GM18519 (cell line): ENCODE results near the gene MACF1.
"Not testable (repeated sequence)": the region's sequence is repeated elsewhere in the genome, so short reads cannot be mapped to it uniquely, and the experiment has no call there.

Source experiments
- ATAC-seq: cut with Tn5 transposase; IDR thresholded peaks from one replicate; pipeline ENCODE4 v1.9.1; 2021; ENCODE audit warnings: mild to moderate bottlenecking, moderate library complexity; ENCODE audit not compliant: unreplicated experiment, low FRiP score

MACF1 gene

DNA sequence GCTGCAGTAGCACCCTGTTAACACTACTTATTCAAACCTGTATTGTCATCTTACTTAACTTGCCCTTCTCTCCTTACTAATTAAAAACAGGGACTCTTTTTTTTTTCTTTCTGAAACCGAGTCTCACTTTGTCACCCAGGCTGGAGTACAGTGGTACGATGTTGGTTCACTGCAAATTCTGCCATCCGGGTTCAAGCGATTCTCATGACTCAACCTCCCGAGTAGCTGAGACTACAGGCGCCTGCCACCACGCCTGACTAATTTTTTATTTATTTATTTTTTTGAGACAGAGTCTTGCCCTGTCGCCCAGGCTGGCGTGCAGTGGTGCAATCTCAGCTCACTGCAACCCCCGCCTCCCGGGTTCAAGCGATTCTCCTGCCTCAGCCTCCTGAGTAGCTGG lies 3.9 kb downstream of the MACF1 start:
- ATAC-seq = not testable (repeated sequence)

DNA sequence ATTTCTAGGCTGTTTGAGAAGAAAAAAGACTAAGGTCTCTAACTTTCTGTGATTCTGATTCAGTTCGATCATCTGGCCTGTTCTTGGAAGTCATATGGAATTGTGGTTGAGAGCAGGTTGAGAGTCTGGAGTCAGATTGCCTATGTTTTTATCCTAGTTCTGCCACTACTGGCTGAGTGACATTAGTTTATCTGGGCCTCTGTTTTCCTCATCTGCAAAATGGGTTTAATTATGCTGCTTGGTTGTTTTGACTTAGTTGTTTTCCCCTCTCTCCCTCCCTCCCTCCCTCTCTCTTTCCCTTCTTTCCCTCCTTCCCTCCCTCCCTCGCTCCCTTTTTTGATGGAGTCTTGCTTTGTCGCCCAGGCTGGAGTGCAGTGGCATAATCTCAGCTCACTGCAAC lies 6.2 kb downstream of the MACF1 start:
- no peak for ATAC-seq

GRCh38 chr1:39212499-39212898 lies 8.0 kb downstream of the MACF1 start:
- no peak for ATAC-seq

DNA sequence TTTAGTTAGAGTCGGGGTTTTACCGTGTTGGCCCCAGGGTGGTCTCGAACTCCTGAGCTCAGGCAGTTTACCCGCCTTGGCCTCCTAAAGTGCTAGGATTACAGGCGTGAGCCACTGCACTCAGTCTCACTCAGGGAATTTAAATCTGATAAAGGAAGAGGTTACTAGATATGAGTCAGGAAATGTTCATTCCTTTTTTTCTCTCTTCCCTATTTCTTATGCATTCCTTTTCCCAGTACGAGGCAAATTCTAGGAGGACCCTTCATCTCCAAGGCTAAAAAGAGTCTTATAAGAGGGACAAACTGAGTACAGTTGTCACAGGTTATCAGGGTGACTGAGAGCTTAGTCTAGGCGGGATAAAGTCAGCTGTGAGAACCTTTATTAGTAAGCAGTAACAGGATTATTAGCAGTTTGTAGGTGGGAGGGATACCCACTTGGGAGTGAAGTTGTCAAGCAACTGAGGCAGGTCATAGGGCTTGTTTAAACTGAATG lies 9.1 kb downstream of the MACF1 start:
- ATAC-seq = no peak

GRCh38 chr1:39214021-39214713 lies 9.7 kb downstream of the MACF1 start:
- ATAC-seq = no peak

- ATAC-seq = no peak
Measured at GRCh38 chr1:39214714-39214997, 10.2 kb downstream of the MACF1 start.

DNA sequence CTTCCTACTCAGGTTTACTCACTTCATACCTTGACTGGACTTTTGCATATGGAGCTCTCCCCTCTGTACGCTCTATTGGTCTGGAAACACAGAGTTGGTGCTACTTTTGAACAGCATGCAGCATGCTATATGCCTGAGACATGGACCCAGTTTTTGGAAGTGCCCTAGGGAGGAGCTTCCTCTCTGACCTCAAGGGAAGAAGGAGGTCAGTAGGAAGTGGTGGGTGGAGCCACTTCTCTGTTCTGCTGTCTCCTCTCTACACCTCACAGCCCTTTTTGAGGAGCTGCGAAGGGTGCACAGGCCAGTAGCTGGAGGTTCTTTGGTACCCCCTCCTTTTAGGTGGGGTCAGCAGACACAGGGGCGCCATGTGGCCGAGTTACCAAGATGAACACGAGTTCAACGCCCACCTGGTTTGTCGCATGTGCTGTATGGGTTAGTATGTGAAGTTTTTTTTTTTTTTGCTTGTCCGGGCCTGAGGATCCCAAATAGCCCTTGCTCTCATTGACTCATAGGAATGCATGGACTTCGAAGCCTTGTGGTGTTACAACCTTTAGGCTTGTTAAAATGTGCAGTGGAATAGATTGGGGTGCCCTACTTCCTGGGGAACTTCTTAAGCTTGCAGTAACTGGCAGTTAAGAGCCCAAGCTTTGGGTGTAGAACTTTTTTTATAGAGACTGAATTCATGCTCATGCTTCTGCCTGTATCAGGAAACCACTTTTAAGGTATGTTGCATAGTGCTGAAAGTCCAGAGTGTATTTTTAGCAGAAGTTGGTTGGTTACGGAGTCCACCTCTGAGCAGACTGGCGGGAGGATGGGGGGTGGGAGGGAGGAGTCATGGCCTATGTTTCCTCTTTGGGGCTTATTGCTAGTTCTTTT lies 10.7 kb downstream of the MACF1 start:
- no peak for ATAC-seq

- ATAC-seq = no peak
Measured at GRCh38 chr1:39216771-39217170, 12.3 kb downstream of the MACF1 start.

GRCh38 chr1:39220891-39221870 lies 16.7 kb downstream of the MACF1 start:
- no peak for ATAC-seq

GRCh38 chr1:39224295-39224829 lies 19.9 kb downstream of the MACF1 start:
- ATAC-seq = no peak

DNA sequence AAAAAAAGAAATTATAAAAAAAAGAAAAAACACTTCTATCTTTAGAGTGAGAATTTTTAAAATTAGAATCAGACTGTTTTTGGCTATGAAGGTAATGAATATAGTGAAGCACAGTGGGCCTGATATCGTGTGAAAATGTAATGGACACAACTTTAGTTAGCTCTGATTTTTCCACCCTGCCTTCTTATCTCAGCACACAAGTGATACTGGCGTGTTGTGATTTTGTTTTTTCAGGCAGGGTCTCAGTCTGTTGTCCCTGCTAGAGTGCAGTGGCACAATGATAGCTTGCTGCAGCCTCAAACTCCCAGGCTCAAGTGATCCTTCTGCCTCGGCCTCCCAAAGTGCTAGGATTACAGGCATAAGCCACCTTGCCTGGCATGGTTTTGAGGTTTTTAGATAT lies 22.3 kb downstream of the MACF1 start:
- ATAC-seq = no peak

DNA sequence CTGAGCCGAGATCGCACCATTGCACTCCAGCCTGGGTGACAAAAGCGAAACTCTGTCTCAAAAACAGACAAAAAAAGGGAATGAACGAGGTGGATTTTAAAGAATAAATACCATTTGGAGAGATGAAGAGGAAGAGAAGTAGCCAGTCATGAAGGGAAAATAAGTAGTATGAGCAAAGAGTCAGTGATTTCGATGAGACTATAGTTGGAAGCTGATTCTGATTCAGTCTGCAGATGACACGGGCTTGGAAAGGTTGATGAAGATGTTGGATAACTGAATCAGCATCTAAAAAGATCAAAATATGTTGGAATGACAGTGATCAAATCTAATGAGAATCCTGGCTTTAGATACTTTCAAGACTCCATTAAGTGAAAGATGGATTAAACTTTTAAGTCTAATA lies 23.8 kb downstream of the MACF1 start:
- no peak for ATAC-seq

GRCh38 chr1:39229504-39229903 lies 25.0 kb downstream of the MACF1 start:
- ATAC-seq = no peak

DNA sequence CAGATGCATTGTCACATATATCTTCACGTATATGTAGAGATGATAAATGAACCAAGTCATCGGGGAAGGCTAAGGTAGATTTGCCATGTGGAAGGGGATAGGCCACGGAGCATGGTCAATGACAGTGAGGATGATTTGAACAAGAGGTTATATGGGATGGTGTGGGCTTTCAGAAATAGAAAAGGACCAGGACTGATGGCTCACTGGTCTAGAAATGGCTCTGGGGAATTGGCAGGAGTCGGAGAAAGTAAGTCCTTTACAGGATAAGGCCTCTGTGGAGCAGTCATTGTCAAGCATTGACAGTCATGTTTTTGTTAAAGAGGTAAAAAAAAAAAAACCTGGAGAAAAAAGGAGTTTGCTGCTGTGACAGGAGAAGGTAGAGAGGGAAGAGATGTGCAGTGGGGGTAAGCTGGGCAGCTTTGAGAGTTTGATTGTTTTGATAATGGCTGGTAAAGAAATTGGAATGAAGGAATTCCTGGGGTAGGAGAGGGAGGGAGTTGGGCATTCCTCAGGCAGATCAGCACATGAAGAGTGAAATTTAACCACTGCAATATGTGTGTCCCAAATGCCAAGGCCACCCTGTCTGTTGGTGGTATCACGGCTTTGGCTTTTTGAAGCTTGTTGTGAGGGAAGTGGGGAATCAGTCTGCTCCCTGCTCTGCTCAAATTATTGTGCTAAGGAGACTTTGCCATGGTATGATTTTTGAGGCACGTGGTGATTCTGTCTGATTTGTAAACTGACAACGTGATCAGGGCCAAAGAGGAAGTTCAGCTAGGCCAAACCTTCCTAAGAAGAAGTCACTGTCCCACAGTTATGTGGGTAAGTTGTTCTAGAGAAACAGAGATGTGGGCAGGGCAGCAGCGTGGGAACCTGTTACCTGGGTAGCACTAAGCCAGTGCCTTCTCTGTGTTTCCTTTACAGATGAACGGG lies 26.0 kb downstream of the MACF1 start:
- ATAC-seq = no peak

DNA sequence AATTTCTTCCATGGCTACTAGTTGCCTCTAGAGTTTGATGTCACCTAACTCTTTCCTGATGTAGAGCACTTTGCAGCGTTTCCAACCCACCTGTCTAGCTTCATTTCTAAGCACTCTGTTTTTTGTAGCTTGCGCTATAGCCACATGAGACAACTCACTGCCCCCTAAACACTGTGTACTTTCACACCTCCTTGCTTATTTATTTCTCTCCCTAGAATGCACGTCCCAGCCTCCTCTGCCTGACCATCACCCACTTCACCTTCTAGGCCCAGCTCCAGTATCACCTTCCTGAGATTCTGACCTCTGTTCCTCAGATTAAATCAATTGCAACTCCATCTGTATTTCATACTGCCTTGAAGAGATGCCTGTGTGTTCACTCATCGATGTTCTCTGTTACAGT lies 32.5 kb downstream of the MACF1 start:
- no peak for ATAC-seq

- no peak for ATAC-seq
Measured at GRCh38 chr1:39238476-39238875, 34.0 kb downstream of the MACF1 start.

DNA sequence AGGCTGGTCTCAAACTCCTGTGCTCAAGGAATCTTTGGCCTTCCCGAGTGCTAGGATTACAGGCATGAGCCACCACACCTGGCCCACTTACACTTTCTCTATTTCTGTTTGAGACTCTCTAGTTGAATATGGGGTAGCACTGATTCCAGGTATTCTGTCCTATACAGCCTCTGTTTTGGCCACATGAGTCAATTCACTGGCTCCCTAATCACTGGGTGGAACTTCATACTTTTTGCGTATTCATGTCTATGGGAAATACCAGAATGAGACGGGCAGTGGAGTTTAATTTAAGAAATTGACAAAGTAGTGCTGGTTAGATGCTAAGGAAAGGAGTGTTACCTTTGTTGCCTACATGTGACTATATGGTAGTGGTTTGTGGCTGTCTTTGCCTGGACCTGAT lies 35.5 kb downstream of the MACF1 start:
- ATAC-seq = no peak

- ATAC-seq = no peak
Measured at GRCh38 chr1:39243302-39243701, 38.8 kb downstream of the MACF1 start.

DNA sequence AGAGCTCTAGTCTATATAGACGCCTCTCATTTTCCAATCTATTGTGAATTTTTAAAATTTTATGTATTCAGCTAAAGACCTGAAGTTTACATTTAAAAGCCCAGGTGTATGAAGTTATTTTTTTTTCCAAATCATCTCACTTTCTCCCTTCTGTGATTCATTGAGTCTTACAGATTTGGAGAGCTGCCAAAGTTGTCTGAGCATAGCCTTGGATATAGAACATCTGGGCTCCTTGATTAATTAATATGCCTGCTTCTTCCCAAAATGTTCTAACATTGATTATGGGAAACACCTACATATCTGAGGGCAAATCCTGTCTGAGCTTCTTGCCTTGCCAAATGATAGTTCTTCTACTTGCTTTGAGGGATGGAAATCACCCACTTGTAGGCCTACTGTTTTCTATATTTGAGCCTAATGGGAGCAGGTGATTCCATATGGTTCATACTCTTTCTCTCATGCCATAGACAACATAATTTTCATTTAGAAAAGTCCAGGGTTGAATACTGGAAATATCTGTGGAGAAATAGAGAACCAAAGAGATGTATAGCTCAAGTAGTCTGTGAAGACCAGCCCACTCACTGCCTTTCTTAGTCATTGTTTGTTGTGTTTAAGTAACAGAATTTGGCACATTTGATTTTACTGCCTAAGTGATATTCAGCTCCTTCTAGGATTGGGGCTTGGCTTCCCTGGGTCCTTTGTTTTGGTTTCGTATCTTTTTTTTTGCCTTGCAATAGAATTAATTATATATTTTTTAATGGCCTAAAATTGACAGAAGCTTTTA lies 46.2 kb downstream of the MACF1 start:
- no peak for ATAC-seq
